ENCODE results near the gene ATP10A. TPM values are rescaled to one million over a fixed set of nuclear protein-coding genes. Genes with fewer than 3 reads are reported as not detected.

Gene ATP10A
- total and polyA plus RNA-seq, 9 donors: 0.28 to 3.2 (median 1.1) TPM

GRCh38 chr15:25844981-25845680 lies 18.0 kb downstream of the ATP10A start:
- Histone ChIP-seq H3K36me3 (no peaks in the 10 kb centered on the region), H3K4me1 (ENCODE audit: insufficient read depth) (peaks cover 4% of the 10 kb centered on the region), H3K27ac (no peak overlapping the region), H3K4me3 (no peak overlapping the region), H3K27me3 (no peaks in the 10 kb centered on the region), H3K9me3 (no peaks in the 10 kb centered on the region)
- TF ChIP-seq EP300 (IDR thresholded peaks at IDR 0.05) (no peak), CTCF (IDR thresholded peaks at IDR 0.05) (no peak), POLR2A (IDR thresholded peaks at IDR 0.05) (no peak)
- intact Hi-C loops (cut with DNase I): no loop called here
- DNase-seq: no peak
- 78 to 88% (median 85%) methylated on average over 14 of the region's 14 CpGs for WGBS, 3 donors

DNA sequence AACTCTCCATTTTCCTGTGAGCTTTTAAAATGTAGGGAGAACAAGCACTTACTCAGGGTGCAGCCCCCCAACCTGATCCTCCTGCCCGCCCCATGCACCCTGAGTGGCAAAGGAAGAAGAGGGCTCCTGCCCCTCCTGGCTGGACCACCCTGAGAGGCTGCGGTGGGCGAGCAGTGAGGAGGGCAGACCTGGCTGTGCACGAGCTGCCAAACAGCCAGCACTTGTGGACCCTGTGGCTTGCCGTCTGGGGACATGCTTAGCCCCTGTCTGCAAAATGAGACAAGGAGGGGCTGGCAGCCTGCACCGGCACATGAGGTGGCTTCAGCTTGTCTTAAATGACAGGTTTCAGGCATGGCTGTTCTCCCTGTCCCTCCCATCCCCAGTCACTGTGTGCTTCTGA lies 18.6 kb downstream of the ATP10A start:
- Histone ChIP-seq H3K27me3 (no peaks in the 10 kb centered on the region), H3K4me3 (no peak overlapping the region), H3K4me1 (ENCODE audit: insufficient read depth) (peaks cover 3% of the 10 kb centered on the region), H3K27ac (no peak overlapping the region), H3K36me3 (no peaks in the 10 kb centered on the region), H3K9me3 (no peaks in the 10 kb centered on the region)
- TF ChIP-seq EP300 (IDR thresholded peaks at IDR 0.05) (no peak), CTCF (IDR thresholded peaks at IDR 0.05) (no peak), POLR2A (IDR thresholded peaks at IDR 0.05) (no peak)
- 80 to 87% (median 85%) methylated on average over 6 of the region's 6 CpGs for WGBS, 3 donors
- intact Hi-C loops (cut with DNase I): no loop called here
- no peak for DNase-seq

- 50 to 74% (median 69%) methylated on average over 7 of the region's 7 CpGs for WGBS, 3 donors
- intact Hi-C loops (cut with DNase I): no loop called here
Measured at GRCh38 chr15:25844076-25844475, 19.1 kb downstream of the ATP10A start.

GRCh38 chr15:25839638-25840156 lies 23.4 kb downstream of the ATP10A start:
- DNase-seq: no peak
- WGBS, 3 donors: 86 to 89% (median 86%) methylated on average over 10 of the region's 10 CpGs
- intact Hi-C loops (cut with DNase I): no loop called here
- H3K36me3 ChIP-seq: no peaks in the 10 kb centered on the region
- H3K9me3 ChIP-seq: no peaks in the 10 kb centered on the region
- no peaks in the 10 kb centered on the region for H3K4me1 ChIP-seq (ENCODE audit: insufficient read depth)
- H3K27me3 ChIP-seq: no peaks in the 10 kb centered on the region
- no peak overlapping the region for H3K4me3 ChIP-seq
- no peak for TF ChIP-seq EP300 (IDR thresholded peaks at IDR 0.05)
- no peak for TF ChIP-seq POLR2A (IDR thresholded peaks at IDR 0.05)
- no peak for TF ChIP-seq CTCF (IDR thresholded peaks at IDR 0.05)
- H3K27ac ChIP-seq: no peak overlapping the region

More at GRCh38 chr15:25844076-25844475, 19.1 kb downstream of the ATP10A start:
- Histone ChIP-seq H3K9me3 (no peaks in the 10 kb centered on the region), H3K36me3 (no peaks in the 10 kb centered on the region), H3K4me1 (ENCODE audit: insufficient read depth) (peaks cover 2% of the 10 kb centered on the region), H3K4me3 (no peak overlapping the region), H3K27ac (no peak overlapping the region), H3K27me3 (no peaks in the 10 kb centered on the region)
- no peak for DNase-seq
- TF ChIP-seq POLR2A (IDR thresholded peaks at IDR 0.05): no peak
- TF ChIP-seq EP300 (IDR thresholded peaks at IDR 0.05): no peak
- no peak for TF ChIP-seq CTCF (IDR thresholded peaks at IDR 0.05)

Data from ovary (tissue), 9 donors.